H1 (cell line): ENCODE results near the gene AHI1. TPM values are rescaled to one million over a fixed set of nuclear protein-coding genes. Genes with fewer than 3 reads are reported as not detected.

ENCODE experiments used
- ASH2L ChIP-seq: fragments of 200-600, 300-600 bp; sonication (generic); IDR thresholded peaks from one replicate; pipeline ENCODE4 v1.7.1; 2017; ENCODE audit warnings: low read length
- BACH1 ChIP-seq: IDR thresholded peaks from 2 replicates; pipeline ENCODE4 v1.6.1; 2012; ENCODE audit warnings: low read length, improper control_type of control experiment
- CHD7 ChIP-seq: fragments of 300-600 bp; sonication (generic); IDR thresholded peaks from 2 replicates; pipeline ENCODE4 v1.7.1; 2012; ENCODE audit warnings: low read length, moderate library complexity, mild to moderate bottlenecking, inconsistent platforms; ENCODE audit not compliant: insufficient replicate concordance
- JUN ChIP-seq: IDR thresholded peaks from 2 replicates; pipeline ENCODE4 v1.6.1; 2011; ENCODE audit warnings: low read depth, mild to moderate bottlenecking, improper control_type of control experiment, low read length
- polyA plus RNA-seq, 7 experiments: library from polyadenylated mRNA; depleted of rRNA in 3 of 7; stranded (reverse) in 5 of 7; unstranded in 2 of 7; fragments of >200 nt in 5 of 7; fragments of 200-250 nt in 2 of 7; gene quantifications; 1 replicate in 5 of 7; 2 replicates in 1 of 7; 4 replicates in 1 of 7; pipeline versions ENCODE4 v1.2.1 to v1.2.3, GENCODE V29; 2011 to 2013; ENCODE audit warnings: missing spikeins in 2 of 7, mixed read lengths in 2 of 7
- total RNA-seq: library from RNA; stranded (reverse); fragmentation: NEBNext Ultra II Directional; extraction: Animal tissue kit (Norgen Biotek cat#: 25700); gene quantifications from 2 replicates; pipeline ENCODE4 v1.2.1, GENCODE V29; 2021
- TF ChIP-seq, protein P1 (sequence below): IDR thresholded peaks from 2 replicates; pipeline ENCODE4 v1.6.1; 2011; ENCODE audit warnings: low read depth, mild to moderate bottlenecking, low read length; ENCODE audit not compliant: insufficient read depth

Gene AHI1
- total and polyA plus RNA-seq, 2 of the 8 experiments (the other 6 are each of a cell fraction or from before 2014, with no cell fraction given) = 4.2 to 19.6 TPM

- TF ChIP-seq CHD7 (no peak), JUN (no peak), ASH2L (no peak), BACH1 (no peak)
- TF ChIP-seq, protein P1, sequence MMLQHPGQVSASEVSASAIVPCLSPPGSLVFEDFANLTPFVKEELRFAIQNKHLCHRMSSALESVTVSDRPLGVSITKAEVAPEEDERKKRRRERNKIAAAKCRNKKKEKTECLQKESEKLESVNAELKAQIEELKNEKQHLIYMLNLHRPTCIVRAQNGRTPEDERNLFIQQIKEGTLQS = no peak
These were observed 263.7 kb downstream of the AHI1 start (continued) for GRCh38 chr6:135233686-135234491.
